ENCODE data around the gene RFPL2. TPM values are rescaled to one million over a fixed set of nuclear protein-coding genes. Genes with fewer than 3 reads are reported as not detected.
"Not testable (repeated sequence)": the region's sequence is repeated elsewhere in the genome, so short reads cannot be mapped to it uniquely, and the experiment has no call there.

Gene RFPL2
- total RNA-seq, 1 donor from 2014 or later: not detected

DNA sequence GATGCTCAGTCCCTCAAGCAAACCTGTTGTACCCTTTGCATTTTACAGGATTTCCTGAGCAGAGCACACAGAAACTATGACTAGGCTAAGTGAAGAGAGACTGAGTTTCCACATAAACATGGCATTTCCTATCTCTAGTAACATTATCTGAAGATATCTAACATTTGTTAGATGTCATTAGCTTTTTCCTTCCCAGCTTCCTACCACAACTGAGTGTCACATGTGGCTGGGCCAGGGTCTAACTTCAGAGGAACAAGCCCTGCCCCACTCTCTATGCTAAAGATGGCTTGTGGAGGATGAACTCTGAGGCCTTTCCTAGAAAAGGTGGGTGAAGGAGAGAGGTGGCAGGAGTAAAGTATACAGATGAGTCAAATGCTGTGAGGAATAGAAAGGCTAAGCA, 62.3 kb downstream of the RFPL2 start:
- TF ChIP-seq, protein P1, sequence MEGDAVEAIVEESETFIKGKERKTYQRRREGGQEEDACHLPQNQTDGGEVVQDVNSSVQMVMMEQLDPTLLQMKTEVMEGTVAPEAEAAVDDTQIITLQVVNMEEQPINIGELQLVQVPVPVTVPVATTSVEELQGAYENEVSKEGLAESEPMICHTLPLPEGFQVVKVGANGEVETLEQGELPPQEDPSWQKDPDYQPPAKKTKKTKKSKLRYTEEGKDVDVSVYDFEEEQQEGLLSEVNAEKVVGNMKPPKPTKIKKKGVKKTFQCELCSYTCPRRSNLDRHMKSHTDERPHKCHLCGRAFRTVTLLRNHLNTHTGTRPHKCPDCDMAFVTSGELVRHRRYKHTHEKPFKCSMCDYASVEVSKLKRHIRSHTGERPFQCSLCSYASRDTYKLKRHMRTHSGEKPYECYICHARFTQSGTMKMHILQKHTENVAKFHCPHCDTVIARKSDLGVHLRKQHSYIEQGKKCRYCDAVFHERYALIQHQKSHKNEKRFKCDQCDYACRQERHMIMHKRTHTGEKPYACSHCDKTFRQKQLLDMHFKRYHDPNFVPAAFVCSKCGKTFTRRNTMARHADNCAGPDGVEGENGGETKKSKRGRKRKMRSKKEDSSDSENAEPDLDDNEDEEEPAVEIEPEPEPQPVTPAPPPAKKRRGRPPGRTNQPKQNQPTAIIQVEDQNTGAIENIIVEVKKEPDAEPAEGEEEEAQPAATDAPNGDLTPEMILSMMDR (conservative IDR thresholded peaks at IDR 0.05; ENCODE audit: low read depth, low read length): no peak
- DNase-seq (ENCODE audit: low read depth): no peak
- H3K4me3 ChIP-seq (ENCODE audit: low read depth, low read length): no peak overlapping the region

DNA sequence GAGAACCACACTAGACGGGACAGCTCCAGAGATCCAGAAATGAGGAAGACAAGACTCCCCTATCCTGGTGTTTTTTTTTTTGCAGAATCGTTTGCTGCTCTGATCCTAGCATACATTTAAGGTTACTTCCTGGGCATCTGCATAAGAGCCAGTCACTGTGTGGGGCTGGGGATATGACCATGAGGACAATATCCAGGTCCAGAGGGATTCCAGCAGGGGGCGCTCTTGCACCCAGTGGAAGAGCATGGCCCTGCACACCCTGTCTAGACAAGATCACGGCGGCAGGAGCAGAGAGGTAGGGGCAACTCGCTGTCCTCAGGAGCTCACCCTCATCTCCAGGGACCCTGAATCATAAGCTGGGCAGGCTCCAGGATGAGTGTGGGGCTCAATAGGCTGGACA, 64.2 kb downstream of the RFPL2 start:
- TF ChIP-seq, protein P1 (conservative IDR thresholded peaks at IDR 0.05; ENCODE audit: low read depth, low read length): peak; percentile 49
- not testable (repeated sequence) for DNase-seq (ENCODE audit: low read depth); H3K4me3 ChIP-seq (ENCODE audit: low read depth, low read length)

Other genes with a start within 250 kb of the RFPL2 start
- not detected in 2 replicates for gene SLC5A1, start 161.8 kb downstream of the RFPL2 start, total RNA-seq
- not detected in 2 replicates for gene C22orf42, start 45.8 kb downstream of the RFPL2 start, total RNA-seq
- gene SLC5A4, start 50.3 kb upstream of the RFPL2 start, total RNA-seq: not detected in 2 replicates
- gene RFPL3, start 152.8 kb upstream of the RFPL2 start, total RNA-seq: not detected in 2 replicates
- 106 and 130 TPM in 2 replicates for gene RTCB, start 207.2 kb upstream of the RFPL2 start, total RNA-seq